HAP-1 (cell line): ENCODE measurements around the gene TRIM23.

Experiments
- DNase-seq, 2 experiments: peaks; one replicate each; pipeline ENCODE4 v3.0.0-alpha.2; 2016 to 2020; ENCODE audit warnings: low spot score in 2 of 2
- H3K27me3 ChIP-seq: fragments of 250-450 bp; sonication (Bioruptor Pico); 2 replicates; pipeline ENCODE4 v1.5.1; 2020; ENCODE audit warnings: low read depth, mild to moderate bottlenecking, moderate library complexity
- H3K36me3 ChIP-seq: fragments of 250-450 bp; sonication (Bioruptor Pico); replicated peaks from 2 replicates; pipeline ENCODE4 v1.5.1; 2020; ENCODE audit warnings: mild to moderate bottlenecking
- H3K4me1 ChIP-seq: fragments of 250-450 bp; sonication (Bioruptor Pico); 2 replicates; pipeline ENCODE4 v1.5.1; 2020; ENCODE audit warnings: mild to moderate bottlenecking
- H3K4me3 ChIP-seq: fragments of 250-450 bp; sonication (Bioruptor Pico); 2 replicates; pipeline ENCODE4 v1.5.1; 2020; ENCODE audit warnings: mild to moderate bottlenecking, moderate library complexity
- H3K9me3 ChIP-seq: fragments of 250-450 bp; sonication (Bioruptor Pico); 2 replicates; pipeline ENCODE4 v1.5.1; 2020; ENCODE audit warnings: mild to moderate bottlenecking, moderate library complexity
- in situ Hi-C: fragments of 300-500 bp; cut with MboI; formaldehyde crosslinking; loops from 3 replicates; pipeline ENCODE4 v1.14.3; 2020; ENCODE audit warnings: low sequenced_read_pairs, inconsistent platforms, mixed read lengths

The TRIM23 gene

GRCh38 chr5:65624025-65624570 lies at the start of gene TRIM23:
TSS of gene TRIM23 (minus strand) at chr5:65624333. CDS start at chr5:65624274, 59 bp downstream.
- in situ Hi-C loops: no loop called here
- Histone ChIP-seq H3K4me3 (peak within 1 kb of the TSS; percentile 70), H3K4me1 (peaks cover 15% of the 10 kb centered on the region), H3K9me3 (no peaks in the 10 kb centered on the region), H3K27me3 (no peaks in the 10 kb centered on the region), H3K36me3 (no peaks in the 10 kb centered on the region)
- DNase-seq: peak; percentile 90 to 91

GRCh38 chr5:65672796-65673195 lies 48.7 kb upstream of the TRIM23 start:
- peaks cover 17% of the 10 kb centered on the region for H3K36me3 ChIP-seq
- in situ Hi-C loops: no loop called here
- no peaks in the 10 kb centered on the region for H3K4me1 ChIP-seq
- no peak overlapping the region for H3K4me3 ChIP-seq
- no peaks in the 10 kb centered on the region; the same call in 1 of the 2 replicates for H3K9me3 ChIP-seq
- H3K27me3 ChIP-seq: no peaks in the 10 kb centered on the region
- DNase-seq: no peak

GRCh38 chr5:65668696-65669095 lies 44.6 kb upstream of the TRIM23 start:
- Histone ChIP-seq H3K4me1 (no peaks in the 10 kb centered on the region), H3K36me3 (peaks cover 14% of the 10 kb centered on the region), H3K27me3 (no peaks in the 10 kb centered on the region), H3K9me3 (no peaks in the 10 kb centered on the region), H3K4me3 (no peak overlapping the region)
- in situ Hi-C loops: no loop called here
- DNase-seq: no peak

GRCh38 chr5:65663804-65664521 lies 39.8 kb upstream of the TRIM23 start:
- peak in 1 of 2 experiments; percentile 38 for DNase-seq
- Histone ChIP-seq H3K4me1 (no peaks in the 10 kb centered on the region), H3K36me3 (peaks cover 11% of the 10 kb centered on the region), H3K9me3 (no peaks in the 10 kb centered on the region), H3K4me3 (no peak overlapping the region), H3K27me3 (no peaks in the 10 kb centered on the region)
- in situ Hi-C loops: no loop called here

GRCh38 chr5:65654713-65655112 lies 30.6 kb upstream of the TRIM23 start:
- H3K27me3 ChIP-seq: no peaks in the 10 kb centered on the region
- no peaks in the 10 kb centered on the region for H3K4me1 ChIP-seq
- no peak overlapping the region for H3K4me3 ChIP-seq
- in situ Hi-C loops: no loop called here
- DNase-seq: no peak
- no peaks in the 10 kb centered on the region for H3K9me3 ChIP-seq
- peaks cover 4% of the 10 kb centered on the region; the same call in 1 of the 2 replicates for H3K36me3 ChIP-seq

- Histone ChIP-seq H3K4me1 (peaks cover 14% of the 10 kb centered on the region), H3K4me3 (no peak overlapping the region), H3K9me3 (no peaks in the 10 kb centered on the region), H3K36me3 (0 out of 2 replicates have a peak, but pooled peaks cover 4% of the 10 kb centered on the region), H3K27me3 (no peaks in the 10 kb centered on the region)
- in situ Hi-C loops: no loop called here
- no peak for DNase-seq
Measured at GRCh38 chr5:65651144-65651543, 27.0 kb upstream of the TRIM23 start.

GRCh38 chr5:65647941-65648340 lies 23.8 kb upstream of the TRIM23 start:
- peaks cover 14% of the 10 kb centered on the region for H3K4me1 ChIP-seq
- no peak overlapping the region for H3K4me3 ChIP-seq
- no peaks in the 10 kb centered on the region for H3K27me3 ChIP-seq
- H3K9me3 ChIP-seq: no peaks in the 10 kb centered on the region
- peak; percentile 19 to 73 for DNase-seq
- H3K36me3 ChIP-seq: 0 out of 2 replicates have a peak, but pooled peaks cover 4% of the 10 kb centered on the region
- in situ Hi-C loops: no loop called here

GRCh38 chr5:65646938-65647337 lies 22.8 kb upstream of the TRIM23 start:
- no peak for DNase-seq
- peaks cover 14% of the 10 kb centered on the region for H3K4me1 ChIP-seq
- in situ Hi-C loops: no loop called here
- no peak overlapping the region for H3K4me3 ChIP-seq
- H3K27me3 ChIP-seq: no peaks in the 10 kb centered on the region
- H3K9me3 ChIP-seq: no peaks in the 10 kb centered on the region
- H3K36me3 ChIP-seq: 0 out of 2 replicates have a peak, but pooled peaks cover 4% of the 10 kb centered on the region

- Histone ChIP-seq H3K4me1 (no peaks in the 10 kb centered on the region), H3K27me3 (no peaks in the 10 kb centered on the region), H3K9me3 (no peaks in the 10 kb centered on the region), H3K4me3 (no peak overlapping the region), H3K36me3 (peaks cover 10% of the 10 kb centered on the region)
- DNase-seq: no peak
- in situ Hi-C loops: no loop called here
Measured at GRCh38 chr5:65640240-65640639, 16.1 kb upstream of the TRIM23 start.

- H3K9me3 ChIP-seq: no peaks in the 10 kb centered on the region
- H3K27me3 ChIP-seq: no peaks in the 10 kb centered on the region
- no peak for DNase-seq
- in situ Hi-C loops: no loop called here
- H3K36me3 ChIP-seq: peaks cover 6% of the 10 kb centered on the region; the same call in 1 of the 2 replicates
- H3K4me3 ChIP-seq: no peak overlapping the region
- peaks cover 4% of the 10 kb centered on the region for H3K4me1 ChIP-seq
Measured at GRCh38 chr5:65630981-65631380, 6.8 kb upstream of the TRIM23 start.

- no peak for DNase-seq
- H3K4me1 ChIP-seq: peaks cover 15% of the 10 kb centered on the region
- H3K36me3 ChIP-seq: peaks cover 2% of the 10 kb centered on the region; the same call in 1 of the 2 replicates
- H3K27me3 ChIP-seq: no peaks in the 10 kb centered on the region
- in situ Hi-C loops: no loop called here
- H3K4me3 ChIP-seq: peak overlapping the region; percentile 70
- no peaks in the 10 kb centered on the region for H3K9me3 ChIP-seq
Measured at GRCh38 chr5:65625743-65626142, 1.6 kb upstream of the TRIM23 start.

- H3K4me3 ChIP-seq: peak within 1 kb of the TSS; percentile 70
- in situ Hi-C loops: no loop called here
- peak; percentile 82 to 83 for DNase-seq
- H3K4me1 ChIP-seq: peaks cover 15% of the 10 kb centered on the region
- H3K36me3 ChIP-seq: 0 out of 2 replicates have a peak, but pooled peaks cover 2% of the 10 kb centered on the region
- H3K9me3 ChIP-seq: no peaks in the 10 kb centered on the region
- H3K27me3 ChIP-seq: no peaks in the 10 kb centered on the region
Measured at GRCh38 chr5:65624571-65625555, 730 bp upstream of the TRIM23 start, which contains the start of the genes SHLD3 and TRAPPC13. TSS of gene SHLD3 (plus strand) at chr5:65625027. CDS start at chr5:65629588, 4,561 bp downstream. TSS of gene TRAPPC13 (plus strand) at chr5:65625027. CDS start at chr5:65625061, 34 bp downstream.

GRCh38 chr5:65623482-65623881 lies 651 bp downstream of the TRIM23 start:
- H3K9me3 ChIP-seq: no peaks in the 10 kb centered on the region
- H3K27me3 ChIP-seq: no peaks in the 10 kb centered on the region
- H3K4me3 ChIP-seq: peak overlapping the region; percentile 70
- in situ Hi-C loops: no loop called here
- H3K4me1 ChIP-seq: peaks cover 15% of the 10 kb centered on the region
- no peak for DNase-seq
- no peaks in the 10 kb centered on the region for H3K36me3 ChIP-seq
